Keratinocyte (primary cell): ENCODE measurements around the gene ZNF43. TPM values are rescaled to one million over a fixed set of nuclear protein-coding genes. Genes with fewer than 3 reads are reported as not detected.
"Not testable (repeated sequence)": the region's sequence is repeated elsewhere in the genome, so short reads cannot be mapped to it uniquely, and the experiment has no call there.

Experiments
- DNase-seq: peaks from one replicate; pipeline ENCODE4 v3.0.0-alpha.2; 2011; ENCODE audit warnings: low read depth, missing footprints, low spot score
- FAIRE-seq: peaks from 2 replicates; lab custom pipeline; 2011; peaks lifted over from hg19 to GRCh38; lab: Jason Lieb, UNC
- H2AFZ ChIP-seq: 2 replicates; pipeline ENCODE4 v1.6.0; 2012; ENCODE audit warnings: low read length, control low read depth, inconsistent platforms; ENCODE audit not compliant: control insufficient read depth
- H3K27ac ChIP-seq: 2 replicates; pipeline ENCODE4 v1.5.1; 2011; ENCODE audit warnings: low read length; ENCODE audit not compliant: control insufficient read depth, insufficient read depth
- H3K27me3 ChIP-seq: 3 replicates; pipeline ENCODE4 v1.6.0; 2011; ENCODE audit warnings: low read length; ENCODE audit not compliant: control insufficient read depth, insufficient read depth; ENCODE audit errors: extremely low read depth
- H3K36me3 ChIP-seq, 2 experiments: 2 replicates in 1 of 2; 3 replicates in 1 of 2; pipeline ENCODE4 v1.5.1; 2011; ENCODE audit warnings: low read length in 2 of 2, mild to moderate bottlenecking in 1 of 2; ENCODE audit not compliant: control insufficient read depth in 2 of 2, insufficient read depth in 2 of 2; ENCODE audit errors: extremely low read depth in 1 of 2
- H3K4me1 ChIP-seq: 3 replicates; pipeline ENCODE4 v1.5.1; 2011; ENCODE audit warnings: low read length; ENCODE audit not compliant: control insufficient read depth, insufficient read depth; ENCODE audit errors: extremely low read depth
- H3K4me2 ChIP-seq: 3 replicates; pipeline ENCODE4 v1.6.0; 2011; ENCODE audit warnings: low read depth, low read length; ENCODE audit not compliant: control insufficient read depth, insufficient read depth; ENCODE audit errors: extremely low read depth
- H3K4me3 ChIP-seq, 3 experiments: fragments of 200-600 bp in 1 of 3; sonication (generic) in 1 of 3; 2 replicates in 2 of 3; 3 replicates in 1 of 3; pipeline ENCODE4 v1.5.1; 2011 to 2016; ENCODE audit warnings: low read length in 3 of 3, mild to moderate bottlenecking in 3 of 3, control low read depth in 2 of 3, inconsistent platforms in 1 of 3, low read depth in 1 of 3, mixed read lengths in 1 of 3, mixed run types in 1 of 3, moderate library complexity in 1 of 3; ENCODE audit not compliant: control insufficient read depth in 2 of 3, insufficient read depth in 2 of 3; ENCODE audit errors: extremely low read depth in 1 of 3
- H3K79me2 ChIP-seq: 2 replicates; pipeline ENCODE4 v1.6.0; 2012; ENCODE audit warnings: low read length; ENCODE audit not compliant: control insufficient read depth, insufficient read depth
- H3K9ac ChIP-seq: 3 replicates; pipeline ENCODE4 v1.6.0; 2011; ENCODE audit warnings: low read length; ENCODE audit not compliant: control insufficient read depth, insufficient read depth; ENCODE audit errors: extremely low read depth
- H3K9me1 ChIP-seq: 3 replicates; pipeline ENCODE4 v1.6.0; 2011; ENCODE audit warnings: low read length; ENCODE audit not compliant: control insufficient read depth, insufficient read depth; ENCODE audit errors: extremely low read depth
- H3K9me3 ChIP-seq: 2 replicates; pipeline ENCODE4 v1.5.1; 2012; ENCODE audit warnings: low read depth, low read length; ENCODE audit not compliant: control insufficient read depth
- H4K20me1 ChIP-seq: 3 replicates; pipeline ENCODE4 v1.6.0; 2011; ENCODE audit warnings: low read length; ENCODE audit not compliant: control insufficient read depth, insufficient read depth; ENCODE audit errors: extremely low read depth
- EZH2 ChIP-seq: IDR thresholded peaks from one replicate; pipeline ENCODE4 v1.6.1; 2012; ENCODE audit warnings: inconsistent platforms, mild to moderate bottlenecking, low read length, moderate library complexity
- dilution Hi-C: fragments of 300-500 bp; cut with MboI; formaldehyde crosslinking; loops from one replicate; pipeline ENCODE4 v1.7.0; 2020; ENCODE audit warnings: low sequenced_read_pairs; ENCODE audit not compliant: extremely low pct_ligation_motif_present
- polyA plus RNA-seq, 5 experiments: library from polyadenylated mRNA; depleted of rRNA in 3 of 5; stranded (reverse) in 3 of 5; stranded (forward) in 1 of 5; unstranded in 1 of 5; fragments of >200 nt; gene quantifications; 1 replicate in 1 of 5; 2 replicates in 3 of 5; 3 replicates in 1 of 5; pipeline versions ENCODE4 v1.2.1 to v1.2.3, GENCODE V29; 2011 to 2012; ENCODE audit warnings: missing spikeins in 2 of 5, low read depth in 1 of 5, low replicate concordance in 1 of 5
- TF ChIP-seq, protein P1 (sequence below), 3 experiments: IDR thresholded peaks in 1 of 3; conservative IDR thresholded peaks in 1 of 3; optimal IDR thresholded peaks in 1 of 3; 2 replicates in 2 of 3; 3 replicates in 1 of 3; pipeline versions ENCODE3 to v1.5.1; 2011; ENCODE audit warnings: low read length in 3 of 3, mild to moderate bottlenecking in 3 of 3, moderate library complexity in 2 of 3, control low read depth in 1 of 3, inconsistent platforms in 1 of 3; ENCODE audit not compliant: insufficient read depth in 2 of 3; ENCODE audit errors: extremely low read depth in 1 of 3

Gene ZNF43
- polyA plus RNA-seq, 1 donor (not counting 4 experiments of a cell fraction or from before 2014, with no cell fraction given), result 3.3 TPM

DNA sequence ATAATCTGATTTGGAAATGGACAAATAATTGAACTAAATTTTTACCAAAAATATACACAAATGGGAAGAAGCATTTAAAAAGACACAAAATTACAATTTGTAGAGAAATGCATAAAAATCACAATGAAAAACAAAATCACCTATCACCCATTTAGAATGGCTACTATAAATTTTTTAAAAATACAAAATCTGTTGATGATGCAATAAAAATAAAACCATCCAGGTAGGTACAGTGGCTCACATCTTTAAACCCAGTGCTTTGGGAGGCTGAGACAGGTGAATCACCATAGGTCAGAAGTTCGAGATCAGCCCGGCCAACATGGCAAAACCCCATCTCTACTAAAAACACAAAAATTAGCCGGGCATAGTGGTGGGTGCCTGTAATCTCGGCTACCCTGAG, 23.5 kb downstream of the ZNF43 start:
- Histone ChIP-seq H4K20me1 (no peaks in the 10 kb centered on the region), H3K9ac (no peak overlapping the region), H3K9me3 (peaks cover 10% of the 10 kb centered on the region), H3K4me3 (no peak overlapping the region), H3K4me2 (no peak overlapping the region), H3K9me1 (no peaks in the 10 kb centered on the region), H3K36me3 (peaks cover 0 to 17% of the 10 kb centered on the region in 2 experiments), H3K4me1 (no peaks in the 10 kb centered on the region), H3K27ac (no peak overlapping the region), H3K27me3 (no peaks in the 10 kb centered on the region), H2AFZ (no peak overlapping the region), H3K79me2 (no peaks in the 10 kb centered on the region)
- no peak for TF ChIP-seq EZH2
- TF ChIP-seq, protein P1, sequence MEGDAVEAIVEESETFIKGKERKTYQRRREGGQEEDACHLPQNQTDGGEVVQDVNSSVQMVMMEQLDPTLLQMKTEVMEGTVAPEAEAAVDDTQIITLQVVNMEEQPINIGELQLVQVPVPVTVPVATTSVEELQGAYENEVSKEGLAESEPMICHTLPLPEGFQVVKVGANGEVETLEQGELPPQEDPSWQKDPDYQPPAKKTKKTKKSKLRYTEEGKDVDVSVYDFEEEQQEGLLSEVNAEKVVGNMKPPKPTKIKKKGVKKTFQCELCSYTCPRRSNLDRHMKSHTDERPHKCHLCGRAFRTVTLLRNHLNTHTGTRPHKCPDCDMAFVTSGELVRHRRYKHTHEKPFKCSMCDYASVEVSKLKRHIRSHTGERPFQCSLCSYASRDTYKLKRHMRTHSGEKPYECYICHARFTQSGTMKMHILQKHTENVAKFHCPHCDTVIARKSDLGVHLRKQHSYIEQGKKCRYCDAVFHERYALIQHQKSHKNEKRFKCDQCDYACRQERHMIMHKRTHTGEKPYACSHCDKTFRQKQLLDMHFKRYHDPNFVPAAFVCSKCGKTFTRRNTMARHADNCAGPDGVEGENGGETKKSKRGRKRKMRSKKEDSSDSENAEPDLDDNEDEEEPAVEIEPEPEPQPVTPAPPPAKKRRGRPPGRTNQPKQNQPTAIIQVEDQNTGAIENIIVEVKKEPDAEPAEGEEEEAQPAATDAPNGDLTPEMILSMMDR (optimal IDR thresholded peaks at IDR 0.05 in 1 of 3, IDR thresholded peaks at IDR 0.05 in 1 of 3, conservative IDR thresholded peaks at IDR 0.05 in 1 of 3; ENCODE audit: extremely low read depth in 1 of 3, insufficient read depth in 2 of 3, low read length in 3 of 3), result no peak
- DNase-seq, result no peak
- dilution Hi-C loops, result no loop called here
- no peak for FAIRE-seq

DNA sequence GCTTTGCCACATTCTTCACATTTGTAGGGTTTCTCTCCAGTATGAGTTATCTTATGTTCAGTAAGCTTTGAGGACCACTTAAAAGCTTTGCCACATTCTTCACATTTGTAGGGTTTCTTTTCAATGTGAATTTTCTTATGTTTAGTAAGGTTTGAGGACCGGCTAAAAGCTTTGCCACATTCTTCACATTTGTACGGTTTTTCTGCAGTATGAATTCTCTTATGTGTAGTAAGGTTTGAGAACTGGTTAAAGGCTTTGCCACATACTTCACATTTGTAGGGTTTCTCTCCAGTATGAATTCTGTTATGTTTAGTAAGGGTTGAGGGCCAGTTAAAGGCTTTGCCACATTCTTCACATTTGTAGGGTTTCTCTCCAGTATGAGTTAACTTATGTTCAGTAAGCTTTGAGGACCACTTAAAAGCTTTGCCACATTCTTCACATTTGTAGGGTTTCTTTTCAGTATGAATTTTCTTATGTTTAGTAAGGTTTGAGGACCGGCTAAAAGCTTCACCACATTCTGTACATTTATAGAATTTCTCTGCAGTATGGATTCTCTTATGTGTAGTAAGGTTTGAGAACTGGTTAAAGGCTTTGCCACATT, 27.5 kb downstream of the ZNF43 start:
- H3K9me3 ChIP-seq, result peaks cover 13% of the 10 kb centered on the region
- H2AFZ ChIP-seq, H4K20me1 ChIP-seq, H3K36me3 ChIP-seq, DNase-seq, H3K4me2 ChIP-seq, H3K79me2 ChIP-seq, H3K4me3 ChIP-seq, FAIRE-seq, H3K9me1 ChIP-seq, H3K27me3 ChIP-seq, dilution Hi-C loops, H3K4me1 ChIP-seq, H3K9ac ChIP-seq, H3K27ac ChIP-seq: not testable (repeated sequence)
